ENCODE measurements around the gene FBXO45. TPM values are rescaled to one million over a fixed set of nuclear protein-coding genes. Genes with fewer than 3 reads are reported as not detected.

Gene FBXO45
- total and polyA plus RNA-seq, 9 of the 15 experiments (the other 6 are each of a cell fraction or from before 2014, with no cell fraction given): 15.2 to 52.8 (median 37.0) TPM

GRCh38 chr3:196632046-196632751 lies 63.7 kb downstream of the FBXO45 start (continued):
- TF ChIP-seq MTA2 (IDR thresholded peaks at IDR 0.05; ENCODE audit: low read depth): no peak
- no peak for TF ChIP-seq RBM34 (IDR thresholded peaks at IDR 0.05; ENCODE audit: borderline replicate concordance, insufficient read depth, low read length)
- peak; percentile 68; the same call in 1 of the 2 replicates for TF ChIP-seq FOXP1 (CRISPR knock-in tag; IDR thresholded peaks at IDR 0.05)
- TF ChIP-seq ARNT (IDR thresholded peaks at IDR 0.05): no peak
- peak; percentile 70 for TF ChIP-seq E2F8 (IDR thresholded peaks at IDR 0.05; ENCODE audit: low read depth, partially characterized antibody)
- TF ChIP-seq SMAD4 (CRISPR knock-in tag; conservative IDR thresholded peaks at IDR 0.05): peak; percentile 79
- no peak for TF ChIP-seq ZC3H4 (CRISPR knock-in tag; IDR thresholded peaks at IDR 0.05; ENCODE audit: borderline replicate concordance)
- no peak for TF ChIP-seq SIN3A (IDR thresholded peaks at IDR 0.05; ENCODE audit: borderline replicate concordance in 2 of 2, control insufficient read depth in 1 of 2, low read depth in 2 of 2, low read length in 2 of 2)
- TF ChIP-seq ZNF324 (CRISPR knock-in tag; IDR thresholded peaks at IDR 0.05): no peak
- no peak; the same call in 1 of the 2 replicates for TF ChIP-seq EGR1 (conservative IDR thresholded peaks at IDR 0.05)
- TF ChIP-seq MYC (IDR thresholded peaks at IDR 0.05; ENCODE audit: low read depth, low read length): peak; percentile 92
- TF ChIP-seq MYC (CRISPR knock-in tag; IDR thresholded peaks at IDR 0.05; ENCODE audit: borderline replicate concordance, low read depth): no peak
- TF ChIP-seq, protein P1, sequence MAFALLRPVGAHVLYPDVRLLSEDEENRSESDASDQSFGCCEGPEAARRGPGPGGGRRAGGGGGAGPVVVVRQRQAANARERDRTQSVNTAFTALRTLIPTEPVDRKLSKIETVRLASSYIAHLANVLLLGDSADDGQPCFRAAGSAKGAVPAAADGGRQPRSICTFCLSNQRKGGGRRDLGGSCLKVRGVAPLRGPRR (CRISPR knock-in tag; IDR thresholded peaks at IDR 0.05): no peak
- TF ChIP-seq CTBP1 (IDR thresholded peaks at IDR 0.05; ENCODE audit: borderline replicate concordance): peak; percentile 75; the same call in 1 of the 2 replicates
- TF ChIP-seq ZBTB5 (IDR thresholded peaks at IDR 0.05): no peak
- peak; percentile 98 for TF ChIP-seq RNF2 (IDR thresholded peaks at IDR 0.05)
- no peak for TF ChIP-seq U2AF1 (optimal IDR thresholded peaks at IDR 0.05; ENCODE audit: low read depth, low read length)
- TF ChIP-seq NR2F6 (CRISPR knock-in tag; IDR thresholded peaks at IDR 0.05): no peak
- TF ChIP-seq, protein P2, sequence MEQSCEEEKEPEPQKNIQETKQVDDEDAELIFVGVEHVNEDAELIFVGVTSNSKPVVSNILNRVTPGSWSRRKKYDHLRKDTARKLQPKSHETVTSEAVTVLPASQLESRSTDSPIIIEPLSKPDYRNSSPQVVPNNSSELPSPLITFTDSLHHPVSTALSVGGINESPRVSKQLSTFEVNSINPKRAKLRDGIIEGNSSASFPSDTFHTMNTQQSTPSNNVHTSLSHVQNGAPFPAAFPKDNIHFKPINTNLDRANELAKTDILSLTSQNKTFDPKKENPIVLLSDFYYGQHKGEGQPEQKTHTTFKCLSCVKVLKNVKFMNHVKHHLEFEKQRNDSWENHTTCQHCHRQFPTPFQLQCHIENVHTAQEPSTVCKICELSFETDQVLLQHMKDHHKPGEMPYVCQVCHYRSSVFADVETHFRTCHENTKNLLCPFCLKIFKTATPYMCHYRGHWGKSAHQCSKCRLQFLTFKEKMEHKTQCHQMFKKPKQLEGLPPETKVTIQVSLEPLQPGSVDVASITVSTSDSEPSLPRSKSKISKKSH (CRISPR knock-in tag; IDR thresholded peaks at IDR 0.05): no peak
- TF ChIP-seq NFRKB (IDR thresholded peaks at IDR 0.05; ENCODE audit: low read depth): peak; percentile 97
- no peak for TF ChIP-seq SETDB1 (IDR thresholded peaks at IDR 0.05; ENCODE audit: low read length)
- peak; percentile 18 for TF ChIP-seq NFIC (IDR thresholded peaks at IDR 0.05)
